Measurements from ENCODE around the gene LCN10.

DNA sequence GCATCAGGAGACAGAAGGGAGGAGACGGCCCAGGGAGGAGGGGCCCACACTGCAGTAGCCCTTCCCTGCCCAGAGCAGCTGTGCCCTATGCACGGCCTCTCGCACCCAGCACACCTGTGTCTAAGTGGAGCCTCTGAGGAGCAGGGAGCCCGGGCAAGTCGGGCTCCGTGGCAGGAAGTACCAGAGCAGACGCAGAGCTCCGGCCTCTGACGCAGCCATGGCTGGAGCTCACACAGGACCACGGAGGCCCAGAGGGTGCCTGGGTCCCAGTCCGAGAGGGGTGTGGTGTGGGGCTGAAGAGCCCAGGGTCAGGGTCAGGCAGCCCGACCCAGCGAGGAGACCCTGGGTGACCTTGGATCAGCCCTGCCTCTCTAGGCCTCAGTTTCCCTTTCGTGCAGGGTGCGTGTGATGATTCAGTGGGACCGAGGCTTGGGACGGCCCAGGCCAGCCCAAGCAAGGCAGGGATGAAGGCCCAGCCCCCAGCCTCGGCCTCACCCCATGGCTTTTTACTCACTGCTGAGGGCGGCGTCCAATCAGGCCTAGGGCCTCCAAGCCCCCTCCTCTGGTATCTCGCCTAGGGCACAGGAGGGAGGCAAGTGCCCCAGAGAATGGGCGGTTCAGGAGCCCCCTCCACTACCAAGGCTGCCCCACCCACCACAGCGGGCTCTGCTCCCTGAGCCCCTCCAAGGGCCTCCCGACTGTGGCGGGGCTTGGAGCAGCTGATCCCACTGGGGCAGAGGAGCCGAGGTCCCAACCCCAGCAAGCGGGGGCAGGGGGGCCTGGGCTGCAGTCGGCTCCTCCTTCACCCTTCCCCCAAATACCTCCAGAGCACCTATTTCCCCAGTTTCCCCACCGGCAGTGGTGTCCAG, 51.2 kb downstream of the LCN10 start:
- TF ChIP-seq CTCF (IDR thresholded peaks at IDR 0.05) (no peak), POLR2AphosphoS5 (IDR thresholded peaks at IDR 0.05; ENCODE audit: insufficient read depth in 1 of 2, low read depth in 1 of 2) (no peak), POLR2A (IDR thresholded peaks at IDR 0.05) (no peak)

Measured in vagina (tissue), 2 donors.